ENCODE measurements around the gene PSMC4. TPM values are rescaled to one million over a fixed set of nuclear protein-coding genes. Genes with fewer than 3 reads are reported as not detected.

Gene PSMC4
- total and polyA plus RNA-seq, 2 donors (not counting 1 experiment from before 2014, with no cell fraction given) = 58.2 to 63.0 TPM

GRCh38 chr19:39987596-39987995, 16.6 kb downstream of the PSMC4 start:
- ChIA-PET POLR2A (no interaction called here), CTCF (no interaction called here)
- Histone ChIP-seq H3K4me3 (ENCODE audit: control extremely low read depth in 1 of 5, extremely low read depth in 1 of 5, insufficient read depth in 1 of 5, low read depth in 2 of 5, low read length in 4 of 5) (no peak overlapping the region), H3K4me2 (replicated peaks; ENCODE audit: low read depth, low read length, poor library complexity, severe bottlenecking) (no peak overlapping the region), H3K9ac (ENCODE audit: low read length) (no peak overlapping the region), H3K36me3 (replicated peaks in 1 of 2; ENCODE audit: control extremely low read depth in 1 of 2, control insufficient read depth in 1 of 2, extremely low read depth in 1 of 2, insufficient read depth in 2 of 2, low read length in 1 of 2) (peaks cover 4 to 12% of the 10 kb centered on the region in 2 experiments), H3K79me2 (ENCODE audit: control insufficient read depth, insufficient read depth, low read length) (peaks cover 67% of the 10 kb centered on the region), H3K9me3 (ENCODE audit: control extremely low read depth in 1 of 3, control insufficient read depth in 2 of 3, insufficient read depth in 1 of 3, low read length in 2 of 3) (peaks cover 11 to 23% (median 15%) of the 10 kb centered on the region in 3 donors), H4K20me1 (ENCODE audit: control insufficient read depth, insufficient read depth, low read length, poor library complexity, severe bottlenecking) (peaks cover 8% of the 10 kb centered on the region), H3K27ac (ENCODE audit: low read length in 2 of 2) (no peak overlapping the region), H2AFZ (ENCODE audit: insufficient read depth, low read depth, low read length, poor library complexity, severe bottlenecking) (no peak overlapping the region), H3K4me1 (ENCODE audit: control insufficient read depth in 2 of 2, insufficient read depth in 2 of 2, low read length in 2 of 2) (no peaks in the 10 kb centered on the region), H3K27me3 (replicated peaks in 1 of 4; ENCODE audit: control extremely low read depth in 1 of 4, control insufficient read depth in 3 of 4, insufficient read depth in 4 of 4, low read length in 3 of 4) (no peaks in the 10 kb centered on the region)
- no peak for ATAC-seq (ENCODE audit: low read depth)
- WGBS (ENCODE audit: insufficient coverage) = no CpG with 5 or more reads among the region's 1 CpG
- H3K9me3 Mint-ChIP-seq (ENCODE audit: insufficient read depth) = peaks cover 22% of the 10 kb centered on the region
- no peak overlapping the region for H3K4me3 Mint-ChIP-seq
- no peak for TF ChIP-seq EZH2 (IDR thresholded peaks at IDR 0.05; ENCODE audit: borderline replicate concordance, insufficient read depth, low read depth, low read length, poor library complexity, severe bottlenecking)
- no peak for TF ChIP-seq CTCF (IDR thresholded peaks at IDR 0.05)
- no peak for DNase-seq
- no peak overlapping the region for H3K27ac Mint-ChIP-seq
- no peaks in the 10 kb centered on the region for H3K27me3 Mint-ChIP-seq
- H3K4me1 Mint-ChIP-seq = peaks cover 13% of the 10 kb centered on the region
- intact Hi-C loops (cut with micrococcal nuclease) = no loop called here

DNA sequence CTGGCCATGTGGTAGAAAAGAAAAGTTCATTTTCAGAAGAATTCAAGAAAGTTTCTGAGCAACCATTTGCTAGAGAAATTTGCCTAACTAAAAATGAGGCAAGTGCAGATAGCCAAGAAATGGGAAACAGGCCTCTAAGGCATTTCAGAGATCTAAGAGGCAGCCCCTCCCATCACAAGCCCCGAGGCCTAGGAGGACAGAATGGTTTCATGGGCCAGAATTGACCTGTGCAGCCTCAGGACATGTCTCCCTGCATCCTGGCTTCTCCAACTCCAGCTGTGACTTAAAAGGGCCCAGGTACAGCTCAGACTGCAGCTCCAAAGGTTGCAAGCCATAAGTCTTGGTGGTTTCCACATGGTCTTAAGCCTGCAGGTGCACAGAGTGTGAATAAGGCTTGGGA, 22.6 kb downstream of the PSMC4 start:
- peaks cover 34% of the 10 kb centered on the region for H3K4me1 Mint-ChIP-seq
- ChIA-PET CTCF (no interaction called here), POLR2A (no interaction called here)
- Histone ChIP-seq H3K9ac (ENCODE audit: low read length) (no peak overlapping the region), H3K9me3 (ENCODE audit: control extremely low read depth in 1 of 3, control insufficient read depth in 2 of 3, insufficient read depth in 1 of 3, low read length in 2 of 3) (peaks cover 1 to 8% (median 8%) of the 10 kb centered on the region in 3 donors), H4K20me1 (ENCODE audit: control insufficient read depth, insufficient read depth, low read length, poor library complexity, severe bottlenecking) (peaks cover 8% of the 10 kb centered on the region), H3K79me2 (ENCODE audit: control insufficient read depth, insufficient read depth, low read length) (peaks cover 71% of the 10 kb centered on the region), H3K27me3 (replicated peaks in 1 of 4; ENCODE audit: control extremely low read depth in 1 of 4, control insufficient read depth in 3 of 4, insufficient read depth in 4 of 4, low read length in 3 of 4) (no peaks in the 10 kb centered on the region), H3K36me3 (replicated peaks in 1 of 2; ENCODE audit: control extremely low read depth in 1 of 2, control insufficient read depth in 1 of 2, extremely low read depth in 1 of 2, insufficient read depth in 2 of 2, low read length in 1 of 2) (no peaks in the 10 kb centered on the region), H3K4me3 (ENCODE audit: control extremely low read depth in 1 of 5, extremely low read depth in 1 of 5, insufficient read depth in 1 of 5, low read depth in 2 of 5, low read length in 4 of 5) (no peak overlapping the region), H3K4me2 (replicated peaks; ENCODE audit: low read depth, low read length, poor library complexity, severe bottlenecking) (no peak overlapping the region), H3K27ac (ENCODE audit: low read length in 2 of 2) (no peak overlapping the region), H3K4me1 (ENCODE audit: control insufficient read depth in 2 of 2, insufficient read depth in 2 of 2, low read length in 2 of 2) (peaks cover 9 to 16% of the 10 kb centered on the region in 2 donors), H2AFZ (ENCODE audit: insufficient read depth, low read depth, low read length, poor library complexity, severe bottlenecking) (no peak overlapping the region)
- no peak overlapping the region for H3K27ac Mint-ChIP-seq
- no peaks in the 10 kb centered on the region for H3K27me3 Mint-ChIP-seq
- DNase-seq (no peak), ATAC-seq (ENCODE audit: low read depth) (no peak)
- intact Hi-C loops (cut with micrococcal nuclease) = no loop called here
- H3K4me3 Mint-ChIP-seq = no peak overlapping the region
- 100% methylated on average over 1 of the region's 1 CpG for WGBS (ENCODE audit: insufficient coverage)
- peaks cover 2% of the 10 kb centered on the region for H3K9me3 Mint-ChIP-seq (ENCODE audit: insufficient read depth)
- TF ChIP-seq CTCF (IDR thresholded peaks at IDR 0.05) = no peak
- no peak for TF ChIP-seq EZH2 (IDR thresholded peaks at IDR 0.05; ENCODE audit: borderline replicate concordance, insufficient read depth, low read depth, low read length, poor library complexity, severe bottlenecking)
